ENCODE data around the gene ITLN2.
"Not testable (repeated sequence)": the region's sequence is repeated elsewhere in the genome, so short reads cannot be mapped to it uniquely, and the experiment has no call there.

ITLN2 gene

DNA sequence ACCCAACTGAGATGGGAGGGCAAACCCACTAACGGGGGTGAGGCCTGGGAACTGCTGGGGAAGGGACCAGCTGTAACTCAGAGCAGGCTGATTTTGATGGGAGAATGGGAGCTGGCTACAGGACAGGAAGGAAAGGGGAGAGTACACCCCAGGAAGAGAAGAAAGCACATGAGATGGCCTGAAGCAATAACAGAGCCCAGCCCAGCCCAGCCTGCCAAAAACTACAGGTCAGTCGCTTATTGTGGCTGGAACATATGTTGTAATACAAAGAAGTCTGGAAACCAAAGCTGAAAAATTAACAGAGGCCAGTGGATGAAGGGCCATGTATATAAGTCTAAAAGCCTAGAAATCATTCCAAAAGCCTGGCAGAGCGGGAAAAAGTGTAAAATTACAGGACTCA lies 1.6 kb downstream of the ITLN2 start:
- DNase-seq (ENCODE audit: low read depth in 2 of 2) = no peak

DNA sequence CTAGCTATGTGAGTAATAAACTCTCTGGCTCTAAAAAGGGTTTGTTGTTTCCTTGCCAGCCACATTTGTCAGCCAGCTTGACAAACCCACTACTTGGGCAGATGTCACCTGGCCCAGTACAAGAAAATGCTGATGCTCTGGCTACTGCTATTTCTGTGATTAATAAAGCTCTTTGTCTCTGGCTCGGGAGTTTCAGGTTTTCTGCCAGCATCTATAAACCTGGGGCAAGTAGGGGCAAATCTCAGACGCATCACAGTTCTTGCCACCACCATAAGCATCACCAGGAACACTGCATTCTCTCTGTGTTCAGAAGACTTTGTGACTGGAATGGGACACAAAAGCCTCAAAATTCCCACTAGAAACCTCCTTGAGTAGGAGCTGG lies 2.5 kb downstream of the ITLN2 start:
- DNase-seq (ENCODE audit: low read depth in 2 of 2) = no peak

DNA sequence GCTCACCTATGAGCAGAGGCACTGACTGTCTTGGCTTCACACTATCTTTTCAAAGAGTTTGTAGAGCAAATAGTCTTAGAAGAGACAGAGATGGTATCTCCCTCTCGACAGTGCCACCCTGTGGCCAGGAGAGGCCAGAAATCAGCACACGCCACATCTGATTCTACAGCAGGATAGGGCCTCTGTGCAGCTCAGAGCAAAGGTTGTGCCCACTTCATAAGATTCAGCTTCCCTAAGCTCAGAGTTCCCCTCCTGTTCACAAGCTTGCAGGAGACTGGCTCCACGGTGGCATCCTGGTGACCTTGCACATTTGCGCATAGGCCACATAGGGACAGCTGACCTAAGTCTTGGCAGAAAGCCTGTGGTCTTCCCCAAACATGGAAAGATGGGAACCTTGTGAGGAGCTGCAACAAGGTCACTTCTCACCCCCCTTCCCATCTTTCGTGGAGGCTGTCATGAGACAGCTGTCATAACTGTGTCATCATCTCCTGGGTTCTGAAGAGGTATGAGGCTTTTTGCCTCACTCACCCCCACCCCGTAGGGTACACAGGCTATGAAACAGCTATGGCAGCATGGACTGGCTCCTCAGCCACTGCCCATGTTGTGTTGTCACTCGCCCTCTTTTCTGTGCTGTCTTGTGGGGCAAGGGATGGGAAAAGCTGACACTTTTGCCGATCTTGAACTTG lies 3.0 kb downstream of the ITLN2 start:
- peak; percentile 36 to 45 for DNase-seq (ENCODE audit: low read depth in 2 of 2)

DNA sequence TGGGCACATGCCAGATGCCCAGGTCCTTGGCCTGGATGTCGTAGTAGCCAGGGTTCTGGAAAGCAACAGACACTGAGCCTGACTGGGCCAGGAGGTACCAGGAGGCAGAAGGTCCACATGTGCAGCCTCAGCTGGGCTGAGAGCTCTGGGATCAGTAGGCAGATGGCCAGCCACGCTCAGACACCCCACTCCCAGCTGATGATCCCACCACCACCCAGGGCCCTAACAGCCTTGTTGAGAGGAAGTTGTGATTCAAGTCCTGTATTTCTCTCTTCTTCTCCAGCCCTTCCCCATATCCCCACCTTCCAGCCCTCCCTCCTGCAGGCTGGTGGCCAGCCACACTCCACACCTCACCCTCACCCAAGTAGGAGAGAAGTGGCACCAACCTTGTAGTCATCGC lies 4.0 kb downstream of the ITLN2 start:
- no peak for DNase-seq (ENCODE audit: low read depth in 2 of 2)

DNA sequence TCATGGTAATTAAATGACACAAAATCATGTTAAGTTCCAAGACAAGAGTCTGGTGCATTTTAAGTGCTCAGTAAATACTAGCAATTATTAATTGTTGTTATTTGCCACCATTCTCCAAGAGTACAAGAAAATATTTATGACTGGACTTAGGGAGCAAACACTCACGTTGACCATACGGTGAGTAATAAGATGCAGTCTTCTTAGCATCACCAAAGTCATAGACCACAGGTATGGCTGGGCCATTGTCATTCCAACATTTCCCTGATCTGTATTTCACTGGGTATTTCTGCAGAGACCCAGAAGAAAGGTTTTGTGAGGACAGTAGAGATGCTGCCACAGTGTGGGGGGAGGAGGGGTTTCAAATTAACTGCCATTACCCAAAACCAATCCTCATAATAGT lies 4.7 kb downstream of the ITLN2 start:
- no peak for DNase-seq (ENCODE audit: low read depth in 2 of 2)

DNA sequence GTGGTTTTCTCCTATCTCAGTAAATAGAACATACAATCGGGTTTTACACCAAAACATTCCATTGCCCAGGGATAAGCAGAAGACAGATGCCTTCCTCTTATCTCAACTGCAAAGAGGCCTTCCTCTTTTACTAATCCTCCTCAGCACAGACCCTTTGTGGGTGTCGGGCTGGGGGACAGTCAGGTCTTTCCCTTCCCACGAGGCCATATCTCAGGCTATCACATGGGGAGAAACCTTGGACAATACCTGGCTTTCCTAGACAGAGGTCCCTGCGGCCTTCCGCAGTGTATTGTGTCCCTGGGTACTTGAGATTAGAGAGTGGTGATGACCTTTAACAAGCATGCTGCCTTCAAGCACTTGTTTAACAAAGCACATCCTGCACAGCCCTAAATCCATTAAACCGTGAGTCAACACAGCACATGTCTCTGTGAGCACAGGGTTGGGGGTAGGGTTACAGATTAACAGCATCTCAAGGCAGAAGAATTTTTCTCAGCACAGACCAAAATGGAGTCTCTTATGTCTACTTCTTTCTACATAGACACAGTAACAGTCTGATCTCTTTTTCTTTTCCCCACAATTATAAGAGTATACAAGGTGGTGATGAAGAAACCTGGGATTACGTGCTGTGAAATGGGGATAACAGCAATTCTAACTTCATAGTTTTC lies 5.3 kb downstream of the ITLN2 start:
- not testable (repeated sequence) for DNase-seq (ENCODE audit: low read depth in 2 of 2)

DNA sequence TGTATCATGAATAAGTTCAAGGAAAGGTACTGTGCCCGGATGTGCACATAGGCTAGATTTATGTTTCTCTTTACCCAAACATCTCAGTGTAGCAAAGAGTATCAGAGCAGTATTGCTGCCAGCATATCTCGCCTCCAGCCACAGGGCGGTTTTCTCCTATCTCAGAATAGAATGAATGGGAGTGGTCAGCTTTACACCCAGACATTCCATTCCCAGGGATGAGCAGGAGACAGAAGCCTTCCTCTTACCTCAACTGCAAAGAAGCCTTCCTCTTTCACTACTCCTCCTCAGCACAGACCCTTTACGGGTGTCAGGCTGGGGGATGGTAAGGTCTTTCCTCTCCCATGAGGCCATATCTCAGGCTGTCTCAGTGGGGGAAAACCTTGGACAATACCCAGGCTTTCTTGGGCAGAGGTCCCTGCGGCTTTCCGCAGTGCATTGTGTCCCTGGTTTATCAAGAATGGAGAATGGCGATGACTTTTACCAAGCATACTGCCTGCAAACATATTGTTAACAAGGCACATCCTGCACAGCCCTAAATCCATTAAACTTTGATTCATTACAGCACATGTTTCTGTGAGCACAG lies 7.3 kb downstream of the ITLN2 start:
- DNase-seq (ENCODE audit: low read depth in 2 of 2) = not testable (repeated sequence)

DNA sequence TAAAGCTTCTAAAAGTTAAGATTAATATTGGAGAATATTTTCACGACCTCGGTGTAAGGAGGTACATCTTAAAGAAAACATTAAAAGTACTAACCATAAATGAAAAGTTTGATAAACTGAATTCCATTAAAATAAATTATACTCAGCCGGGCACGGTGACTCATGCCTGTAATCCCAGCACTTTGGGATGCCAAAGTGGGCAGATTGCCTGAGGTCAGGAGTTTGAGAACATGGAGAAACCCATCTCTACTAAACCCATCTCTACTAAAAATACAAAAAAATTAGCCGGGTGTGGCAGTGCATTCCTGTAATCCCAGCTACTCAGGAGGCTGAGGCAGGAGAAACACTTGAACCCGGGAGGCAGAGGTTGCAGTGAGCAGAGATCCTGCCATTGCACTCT lies 8.7 kb downstream of the ITLN2 start:
- DNase-seq (ENCODE audit: low read depth in 2 of 2) = not testable (repeated sequence)

DNA sequence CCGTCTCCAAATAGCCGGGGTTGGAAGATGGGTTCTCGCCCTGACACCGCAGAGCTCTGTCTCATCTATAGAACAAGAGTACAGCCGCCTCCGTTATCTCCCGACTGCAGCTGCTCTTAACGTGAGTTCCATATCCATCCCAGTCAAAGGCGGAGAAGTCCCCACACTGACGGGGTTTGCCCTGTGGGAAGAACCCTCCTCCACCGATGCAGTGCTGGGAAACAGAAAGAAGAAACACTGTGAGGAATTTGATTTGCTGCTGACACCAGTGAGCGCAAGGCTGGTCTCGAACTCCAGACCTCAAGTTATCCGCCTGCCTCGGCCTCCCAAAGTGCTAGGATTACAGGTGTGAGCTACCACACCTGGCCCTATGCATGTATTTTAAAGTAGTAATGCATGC lies 9.5 kb downstream of the ITLN2 start:
- no peak for DNase-seq (ENCODE audit: low read depth in 2 of 2)

DNA sequence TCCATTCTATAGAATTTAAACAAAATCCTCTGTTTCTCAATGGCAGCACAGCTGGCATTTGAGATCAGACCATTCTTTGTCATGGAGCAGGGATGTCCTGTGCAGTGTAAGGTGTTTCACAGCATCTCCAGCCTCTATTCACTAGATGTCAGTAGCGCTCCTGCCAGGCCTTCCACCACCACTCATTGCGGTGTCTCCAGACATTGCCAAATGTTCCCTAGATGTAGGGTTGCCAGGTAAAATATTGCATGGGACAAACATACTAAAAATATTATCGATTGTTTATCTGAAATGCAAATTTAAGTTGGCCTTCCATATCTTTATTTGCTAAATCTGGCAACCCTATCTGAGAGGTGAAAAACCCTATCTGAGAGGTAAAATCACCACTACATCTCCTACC lies 11.7 kb downstream of the ITLN2 start:
- no peak for DNase-seq (ENCODE audit: low read depth in 2 of 2)

DNA sequence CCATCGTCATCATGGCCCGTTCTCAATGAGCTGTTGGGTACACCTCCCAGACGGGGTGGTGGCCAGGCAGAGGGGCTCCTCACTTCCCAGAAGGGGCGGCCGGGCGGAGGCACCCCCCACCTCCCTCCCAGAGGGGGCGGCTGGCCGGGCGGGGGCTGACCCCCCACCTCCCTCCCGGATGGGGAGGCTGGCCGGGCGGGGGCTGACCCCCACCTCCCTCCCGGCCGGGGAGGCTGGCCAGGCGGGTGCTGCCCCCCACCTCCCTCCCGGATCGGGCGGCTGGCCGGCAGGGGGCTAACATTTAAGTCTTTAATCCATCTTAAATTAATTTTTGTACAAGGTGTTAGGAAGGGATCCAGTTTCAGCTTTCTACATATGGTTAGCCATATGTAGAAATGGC lies 17.9 kb downstream of the ITLN2 start:
- DNase-seq (ENCODE audit: low read depth in 2 of 2) = not testable (repeated sequence)

DNA sequence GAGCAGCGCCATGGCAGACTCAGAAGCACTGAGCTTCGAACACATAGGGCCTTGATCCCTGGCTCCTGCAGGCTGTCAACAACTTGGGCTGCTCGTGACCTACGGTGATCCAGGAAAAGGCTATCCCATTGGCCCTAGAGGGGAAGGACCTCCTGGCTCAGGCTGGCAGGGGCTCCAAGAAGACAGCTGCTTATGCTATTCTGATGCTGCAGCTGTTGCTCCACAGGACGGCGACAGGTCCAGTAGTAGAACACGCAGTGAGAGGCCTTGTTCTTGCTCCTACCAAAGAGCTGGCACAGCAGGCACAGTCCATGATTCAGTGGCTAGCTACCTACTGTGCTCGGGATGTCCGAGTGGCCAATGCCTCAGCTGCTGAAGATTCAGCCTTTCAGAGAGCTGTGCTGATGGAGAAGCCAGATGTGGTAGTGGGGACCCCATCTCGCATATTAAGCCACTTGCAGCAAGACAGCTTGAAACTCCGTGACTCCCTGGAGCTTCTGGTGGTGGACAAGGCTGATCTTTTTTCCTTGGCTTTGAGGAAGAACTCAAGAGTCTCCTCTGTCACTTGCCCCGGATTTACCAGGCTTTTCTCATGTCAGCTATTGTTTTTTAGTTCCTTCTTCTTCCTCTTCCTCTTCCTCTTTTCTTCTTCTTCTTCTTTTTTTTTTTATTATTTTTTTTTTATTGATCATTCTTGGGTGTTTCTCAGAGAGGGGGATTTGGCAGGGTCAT lies 18.9 kb downstream of the ITLN2 start:
- DNase-seq (ENCODE audit: low read depth in 2 of 2) = no peak

DNA sequence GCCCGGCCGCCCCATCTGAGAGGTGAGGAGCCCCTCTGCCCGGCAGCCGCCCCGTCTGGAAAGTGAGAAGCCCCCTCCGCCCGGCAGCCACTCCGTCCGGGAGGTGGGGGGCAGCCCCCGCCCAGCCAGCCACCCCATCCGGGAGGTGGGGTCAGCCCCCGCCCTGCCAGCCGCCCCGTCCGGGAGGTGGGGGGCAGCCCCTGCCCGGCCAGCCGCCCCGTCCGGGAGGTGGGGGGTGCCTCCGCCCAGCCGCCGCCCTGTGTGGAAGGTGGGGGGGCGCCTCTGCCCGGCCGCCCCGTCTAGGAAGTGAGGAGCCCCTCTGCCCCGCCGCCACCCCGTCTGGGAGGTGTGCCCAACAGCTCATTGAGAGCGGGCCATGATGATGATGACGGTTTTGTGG lies 21.3 kb downstream of the ITLN2 start:
- DNase-seq (ENCODE audit: low read depth in 2 of 2) = not testable (repeated sequence)

DNA sequence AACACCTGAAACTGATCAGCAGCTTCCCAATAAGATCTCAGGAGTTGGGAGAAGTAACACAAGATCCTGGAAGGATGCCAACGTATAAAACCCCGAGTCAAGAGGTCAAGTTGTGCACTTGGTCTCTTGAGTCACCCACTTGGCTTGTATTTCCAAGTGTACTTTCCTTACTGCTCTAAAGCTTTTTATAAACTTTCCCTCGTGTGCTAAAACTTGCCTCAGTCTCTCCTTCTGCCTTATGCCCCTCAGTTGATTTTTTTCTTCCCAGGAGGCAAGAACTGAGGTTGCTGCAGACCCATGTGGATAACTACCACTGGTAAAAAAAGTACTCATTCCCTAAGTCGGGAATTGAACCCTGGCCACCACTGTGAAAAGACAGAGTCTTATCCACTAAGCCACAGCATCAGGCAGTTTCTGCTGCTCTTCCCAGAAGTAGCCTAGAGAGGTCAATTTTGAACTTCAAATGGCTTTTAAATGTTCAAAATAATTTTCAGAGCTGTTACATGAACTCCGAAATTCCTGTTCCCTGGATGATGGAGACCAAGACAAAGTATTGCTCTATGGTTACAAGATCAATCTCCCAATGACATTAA lies 28.9 kb downstream of the ITLN2 start:
- DNase-seq (ENCODE audit: low read depth in 2 of 2) = no peak

DNA sequence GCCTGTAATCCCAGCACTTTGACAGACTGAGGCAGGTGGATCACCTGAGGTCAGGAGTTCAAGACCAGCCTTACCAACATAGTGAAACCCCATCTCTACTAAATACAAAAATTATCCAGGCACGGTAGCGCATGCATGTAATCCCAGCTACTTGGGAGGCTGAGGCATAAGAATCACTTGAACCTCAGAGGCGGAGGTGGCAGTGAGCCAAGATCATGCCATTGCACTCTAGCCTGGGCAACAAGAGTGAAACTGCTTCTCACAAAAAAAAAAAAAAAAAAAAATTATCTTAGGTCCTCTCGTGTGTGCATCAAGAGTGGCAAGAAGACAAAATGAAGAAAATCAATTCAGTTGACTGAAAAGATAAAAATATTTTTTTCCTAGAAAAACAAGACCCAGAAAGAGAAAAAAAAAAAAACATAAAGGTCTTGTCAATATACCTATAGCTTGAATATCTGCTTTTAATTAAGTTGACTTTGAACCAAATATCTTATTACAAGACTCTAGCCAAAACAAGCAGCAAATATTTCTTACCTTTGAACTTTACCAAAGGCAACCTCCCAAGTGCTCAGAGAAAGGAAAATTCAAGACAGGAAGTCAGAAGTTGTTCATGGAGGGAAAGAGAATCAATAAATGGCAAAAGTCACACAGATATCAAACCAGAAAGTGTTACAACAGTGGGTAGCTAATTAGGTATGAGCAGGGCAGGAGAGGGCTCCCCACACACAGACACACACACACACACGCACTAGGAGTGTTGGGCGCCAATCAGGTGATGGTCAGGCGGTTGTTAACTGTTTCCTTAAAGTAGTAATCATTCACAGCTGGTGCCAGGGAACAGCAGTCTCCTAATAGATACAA lies 29.6 kb downstream of the ITLN2 start:
- DNase-seq (ENCODE audit: low read depth in 2 of 2) = no peak

DNA sequence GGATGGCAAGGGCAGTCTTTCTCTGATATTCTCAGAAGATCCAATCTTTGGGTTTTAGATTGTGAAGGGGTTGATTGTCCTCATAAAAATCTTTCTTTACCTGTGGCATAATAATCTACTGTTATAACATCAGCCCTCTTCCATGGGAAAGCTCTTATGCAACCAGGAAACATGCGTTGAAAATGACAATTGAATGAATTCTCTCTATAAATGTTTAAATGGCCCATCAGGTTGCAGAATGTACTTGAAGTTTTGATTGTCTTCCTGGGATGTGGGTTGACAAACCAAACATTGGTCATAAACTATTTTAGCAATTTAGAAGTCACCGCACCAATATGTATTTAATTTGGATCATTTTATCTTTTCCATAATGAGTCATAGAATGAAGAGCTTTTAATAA lies 37.9 kb downstream of the ITLN2 start:
- DNase-seq (ENCODE audit: low read depth in 2 of 2) = no peak

DNA sequence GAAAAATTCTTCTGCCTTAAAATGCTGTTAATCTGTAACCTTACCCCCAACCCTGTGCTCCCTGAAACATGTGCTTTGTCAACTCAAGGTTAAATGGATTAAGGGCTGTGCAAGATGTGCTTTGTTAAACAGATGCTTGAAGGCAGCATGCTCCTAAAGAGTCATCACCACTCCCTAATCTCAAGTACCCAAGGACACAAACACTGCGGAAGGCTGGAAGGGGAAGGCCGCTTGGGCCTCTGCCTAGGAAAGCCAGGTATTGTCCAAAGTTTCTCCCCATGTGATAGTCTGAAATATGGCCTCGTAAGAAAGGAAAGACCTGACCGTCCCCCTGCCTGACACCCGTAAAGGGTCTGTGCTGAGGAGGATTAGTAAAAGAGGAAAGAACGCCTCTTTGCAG lies 41.4 kb downstream of the ITLN2 start:
- DNase-seq (ENCODE audit: low read depth in 2 of 2) = not testable (repeated sequence)

DNA sequence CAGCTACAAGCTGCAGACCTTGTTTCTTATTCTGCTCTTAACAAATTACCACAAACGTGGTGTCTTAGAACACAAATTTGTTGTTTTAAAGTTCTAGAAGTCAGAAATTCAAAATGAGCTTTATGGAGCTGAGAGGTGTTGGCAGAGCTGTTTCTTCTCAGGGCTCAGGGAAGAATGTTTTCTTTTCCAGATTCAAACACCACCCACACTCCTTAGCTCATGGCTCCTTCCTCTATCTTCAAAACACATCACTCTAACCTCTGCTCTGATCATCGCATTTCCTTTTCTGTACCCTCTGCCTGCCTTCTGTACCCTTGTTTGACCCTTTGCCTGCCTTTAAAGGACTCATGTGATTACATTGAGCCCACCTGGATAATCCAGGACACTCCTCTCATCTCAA lies 42.7 kb downstream of the ITLN2 start:
- no peak for DNase-seq (ENCODE audit: low read depth in 2 of 2)

DNA sequence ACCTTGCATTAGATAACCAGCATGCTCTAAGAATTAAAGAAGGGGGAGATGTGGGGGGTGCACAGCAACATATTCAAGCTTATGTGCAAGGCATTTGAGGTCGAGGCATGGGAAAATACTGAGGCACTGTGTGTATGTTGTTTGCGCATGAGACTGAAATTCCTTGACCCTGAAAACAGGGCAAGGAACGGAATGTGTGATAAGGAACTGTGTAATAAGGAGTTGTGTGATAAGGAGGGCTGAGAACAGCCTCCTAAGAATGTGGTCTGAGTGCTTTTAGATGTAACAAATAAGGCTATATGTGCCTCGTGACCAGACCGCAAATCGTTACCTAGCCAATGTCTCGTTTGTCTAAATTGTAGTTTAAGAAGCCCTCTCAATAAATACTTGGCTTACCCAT lies 43.2 kb downstream of the ITLN2 start:
- no peak for DNase-seq (ENCODE audit: low read depth in 2 of 2)

DNA sequence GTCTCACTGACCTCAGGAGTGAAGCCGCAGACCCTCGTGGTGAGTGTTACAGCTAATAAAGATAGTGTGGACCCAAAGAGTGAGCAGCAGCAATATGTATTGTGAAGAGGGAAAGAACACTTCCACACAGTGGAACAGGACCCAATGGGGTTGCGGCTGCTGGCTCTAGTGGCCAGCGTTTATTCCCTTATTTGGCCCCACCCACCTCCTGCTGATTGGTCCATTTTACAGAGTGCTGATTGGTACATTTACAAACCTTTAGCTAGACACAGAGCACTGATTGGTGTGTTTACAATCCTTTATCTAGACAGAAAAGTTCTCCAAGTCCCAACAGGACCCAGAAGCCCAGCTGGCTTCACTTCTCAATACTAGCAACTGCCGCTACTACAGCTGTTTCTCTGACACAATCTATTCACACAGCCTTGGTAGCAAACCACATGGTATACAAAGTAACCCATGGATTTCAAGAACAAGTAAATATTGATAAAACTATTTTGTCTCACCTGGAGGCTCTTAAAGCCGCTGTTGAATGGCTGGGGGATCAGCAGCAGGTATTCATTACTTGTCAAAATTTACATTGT lies 44.3 kb downstream of the ITLN2 start:
- DNase-seq (ENCODE audit: low read depth in 2 of 2) = no peak

DNA sequence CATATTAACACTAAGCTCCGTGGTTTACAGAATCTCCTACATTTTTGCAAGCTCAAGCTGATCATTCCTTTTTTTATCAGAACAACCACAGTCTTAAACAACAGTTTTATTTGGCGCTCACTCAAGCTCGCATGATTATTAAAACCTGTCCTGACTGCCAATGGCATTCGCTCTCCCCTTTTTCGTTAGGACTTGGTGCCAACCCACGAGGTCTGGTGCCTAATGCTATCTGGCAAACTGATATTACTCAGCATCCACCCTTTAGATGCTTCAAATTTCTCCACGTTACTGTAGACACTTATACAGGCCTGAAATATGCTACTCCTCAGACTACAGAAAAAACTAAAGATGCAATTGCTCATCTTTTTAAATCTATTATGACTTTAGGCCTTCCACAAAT lies 46.6 kb downstream of the ITLN2 start:
- no peak for DNase-seq (ENCODE audit: low read depth in 2 of 2)
